H54 (cell line): ENCODE data around the gene ICAM5.
"Not testable (repeated sequence)": the region's sequence is repeated elsewhere in the genome, so short reads cannot be mapped to it uniquely, and the experiment has no call there.

Source experiments
- DNase-seq: peaks from one replicate; pipeline ENCODE4 v3.0.0; 2011; ENCODE audit warnings: low spot score, mixed read lengths; ENCODE audit not compliant: insufficient read length
- FAIRE-seq: peaks from 3 replicates; lab custom pipeline; 2011; peaks lifted over from hg19 to GRCh38; lab: Jason Lieb, UNC
- POLR2A ChIP-seq: IDR thresholded peaks from 2 replicates; pipeline ENCODE4 v1.6.1; 2011; ENCODE audit warnings: low read depth, mild to moderate bottlenecking, low read length

Gene ICAM5

DNA sequence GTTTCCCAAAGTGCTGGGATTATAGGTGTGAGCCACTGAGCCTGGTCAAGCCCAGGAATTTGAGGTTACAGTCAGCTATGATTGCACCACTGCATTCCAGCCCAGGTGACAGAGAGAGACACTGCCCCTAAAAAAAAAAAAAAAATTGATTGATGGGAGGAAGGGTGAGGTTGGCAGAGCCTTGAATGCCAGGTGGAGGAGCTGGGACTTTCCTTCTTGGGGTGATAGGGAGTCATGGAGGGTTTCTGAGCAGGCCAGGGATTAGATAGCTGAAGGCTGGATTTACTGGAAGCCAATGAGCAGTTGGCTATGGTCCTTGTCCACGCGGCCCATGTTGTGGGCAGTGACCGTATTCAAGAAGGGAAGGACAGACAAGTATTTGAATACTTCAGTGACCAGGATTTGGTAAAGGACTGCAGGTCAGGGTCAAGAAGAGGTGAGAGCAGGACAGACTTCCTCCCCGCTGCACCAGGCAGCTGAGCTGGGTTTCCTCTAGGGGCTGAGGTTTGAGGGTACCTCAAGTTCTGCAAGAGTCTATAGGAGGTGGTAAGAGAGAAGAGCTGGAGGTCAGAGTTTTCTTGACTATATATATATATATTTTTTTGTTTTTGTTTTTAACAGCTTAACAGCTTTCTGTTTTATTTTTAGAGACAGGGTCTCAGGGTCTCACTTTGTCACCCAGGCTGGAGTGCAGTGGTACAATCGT, 9.9 kb upstream of the ICAM5 start:
- TF ChIP-seq POLR2A, result no peak
- FAIRE-seq (no peak), DNase-seq (no peak)

DNA sequence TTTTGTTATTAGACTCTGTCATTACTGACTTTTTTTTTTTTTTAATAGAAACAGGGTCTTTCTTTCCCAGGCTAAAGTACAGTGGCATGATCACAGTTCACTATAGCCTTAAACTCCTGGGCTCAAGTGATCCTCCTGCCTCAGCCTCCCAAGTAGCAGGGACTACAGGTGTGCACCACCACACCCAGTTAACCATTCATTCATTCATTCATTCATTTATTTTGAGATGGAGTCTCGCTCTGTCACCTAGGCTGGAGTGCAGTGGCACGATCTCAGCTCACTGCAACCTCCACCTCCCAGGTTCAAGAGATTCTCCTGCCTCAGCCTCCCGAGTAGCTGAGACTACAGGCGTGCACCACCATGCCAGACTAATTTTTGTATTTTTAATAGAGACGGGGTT, 7.7 kb upstream of the ICAM5 start:
- FAIRE-seq, DNase-seq: not testable (repeated sequence)

DNA sequence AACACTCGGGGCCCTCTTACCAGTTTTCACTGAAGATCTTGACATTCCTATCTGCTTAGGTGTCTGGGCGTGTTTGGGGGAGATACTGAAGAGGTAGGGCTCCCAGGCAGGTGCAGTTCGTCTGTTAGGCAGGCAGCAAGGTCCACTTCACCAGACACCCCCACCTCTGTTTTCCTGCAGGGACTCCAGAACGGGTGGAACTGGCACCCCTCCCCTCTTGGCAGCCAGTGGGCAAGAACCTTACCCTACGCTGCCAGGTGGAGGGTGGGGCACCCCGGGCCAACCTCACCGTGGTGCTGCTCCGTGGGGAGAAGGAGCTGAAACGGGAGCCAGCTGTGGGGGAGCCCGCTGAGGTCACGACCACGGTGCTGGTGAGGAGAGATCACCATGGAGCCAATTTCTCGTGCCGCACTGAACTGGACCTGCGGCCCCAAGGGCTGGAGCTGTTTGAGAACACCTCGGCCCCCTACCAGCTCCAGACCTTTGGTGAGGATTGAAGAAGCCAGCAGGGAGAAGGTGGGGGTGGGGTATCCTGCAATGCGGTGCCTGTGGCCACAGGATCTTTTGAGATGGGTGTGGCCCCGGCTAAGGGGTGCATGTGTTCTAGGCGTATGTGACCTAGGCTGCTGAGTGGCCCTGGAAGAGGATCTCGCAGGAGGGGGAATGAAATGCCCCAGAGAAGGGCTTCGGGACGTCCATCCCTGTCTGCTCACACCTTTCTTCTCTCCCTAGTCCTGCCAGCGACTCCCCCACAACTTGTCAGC, 6.3 kb upstream of the ICAM5 start:
- no peak for TF ChIP-seq POLR2A
- DNase-seq, result no peak

DNA sequence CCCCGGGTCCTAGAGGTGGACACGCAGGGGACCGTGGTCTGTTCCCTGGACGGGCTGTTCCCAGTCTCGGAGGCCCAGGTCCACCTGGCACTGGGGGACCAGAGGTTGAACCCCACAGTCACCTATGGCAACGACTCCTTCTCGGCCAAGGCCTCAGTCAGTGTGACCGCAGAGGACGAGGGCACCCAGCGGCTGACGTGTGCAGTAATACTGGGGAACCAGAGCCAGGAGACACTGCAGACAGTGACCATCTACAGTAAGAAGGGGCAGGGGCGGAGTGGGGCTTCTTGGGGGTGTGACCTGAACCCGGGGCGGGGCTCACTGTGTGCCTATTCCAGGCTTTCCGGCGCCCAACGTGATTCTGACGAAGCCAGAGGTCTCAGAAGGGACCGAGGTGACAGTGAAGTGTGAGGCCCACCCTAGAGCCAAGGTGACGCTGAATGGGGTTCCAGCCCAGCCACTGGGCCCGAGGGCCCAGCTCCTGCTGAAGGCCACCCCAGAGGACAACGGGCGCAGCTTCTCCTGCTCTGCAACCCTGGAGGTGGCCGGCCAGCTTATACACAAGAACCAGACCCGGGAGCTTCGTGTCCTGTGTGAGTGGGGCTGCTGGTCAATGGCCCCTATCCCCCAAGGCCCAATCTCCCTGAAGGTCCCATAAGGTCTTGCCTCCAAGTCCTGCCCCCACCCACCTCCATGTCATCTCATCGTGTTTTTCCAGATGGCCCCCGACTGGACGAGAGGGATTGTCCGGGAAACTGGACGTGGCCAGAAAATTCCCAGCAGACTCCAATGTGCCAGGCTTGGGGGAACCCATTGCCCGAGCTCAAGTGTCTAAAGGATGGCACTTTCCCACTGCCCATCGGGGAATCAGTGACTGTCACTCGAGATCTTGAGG, 5.4 kb upstream of the ICAM5 start:
- no peak for FAIRE-seq
- TF ChIP-seq POLR2A, result no peak
- no peak for DNase-seq

More for the DNA sequence above, 6.3 kb upstream of the ICAM5 start:
- FAIRE-seq, result no peak

DNA sequence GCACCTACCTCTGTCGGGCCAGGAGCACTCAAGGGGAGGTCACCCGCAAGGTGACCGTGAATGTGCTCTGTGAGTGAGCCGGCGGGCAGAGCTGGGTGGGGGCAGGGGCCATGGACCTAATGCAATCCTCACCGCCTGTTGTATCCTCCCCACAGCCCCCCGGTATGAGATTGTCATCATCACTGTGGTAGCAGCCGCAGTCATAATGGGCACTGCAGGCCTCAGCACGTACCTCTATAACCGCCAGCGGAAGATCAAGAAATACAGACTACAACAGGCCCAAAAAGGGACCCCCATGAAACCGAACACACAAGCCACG, 4.8 kb upstream of the ICAM5 start:
- no peak for TF ChIP-seq POLR2A
- FAIRE-seq (no peak), DNase-seq (no peak)

DNA sequence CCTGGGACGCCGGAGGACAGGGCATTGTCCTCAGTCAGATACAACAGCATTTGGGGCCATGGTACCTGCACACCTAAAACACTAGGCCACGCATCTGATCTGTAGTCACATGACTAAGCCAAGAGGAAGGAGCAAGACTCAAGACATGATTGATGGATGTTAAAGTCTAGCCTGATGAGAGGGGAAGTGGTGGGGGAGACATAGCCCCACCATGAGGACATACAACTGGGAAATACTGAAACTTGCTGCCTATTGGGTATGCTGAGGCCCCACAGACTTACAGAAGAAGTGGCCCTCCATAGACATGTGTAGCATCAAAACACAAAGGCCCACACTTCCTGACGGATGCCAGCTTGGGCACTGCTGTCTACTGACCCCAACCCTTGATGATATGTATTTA, 4.4 kb upstream of the ICAM5 start:
- no peak for TF ChIP-seq POLR2A
- no peak for FAIRE-seq

DNA sequence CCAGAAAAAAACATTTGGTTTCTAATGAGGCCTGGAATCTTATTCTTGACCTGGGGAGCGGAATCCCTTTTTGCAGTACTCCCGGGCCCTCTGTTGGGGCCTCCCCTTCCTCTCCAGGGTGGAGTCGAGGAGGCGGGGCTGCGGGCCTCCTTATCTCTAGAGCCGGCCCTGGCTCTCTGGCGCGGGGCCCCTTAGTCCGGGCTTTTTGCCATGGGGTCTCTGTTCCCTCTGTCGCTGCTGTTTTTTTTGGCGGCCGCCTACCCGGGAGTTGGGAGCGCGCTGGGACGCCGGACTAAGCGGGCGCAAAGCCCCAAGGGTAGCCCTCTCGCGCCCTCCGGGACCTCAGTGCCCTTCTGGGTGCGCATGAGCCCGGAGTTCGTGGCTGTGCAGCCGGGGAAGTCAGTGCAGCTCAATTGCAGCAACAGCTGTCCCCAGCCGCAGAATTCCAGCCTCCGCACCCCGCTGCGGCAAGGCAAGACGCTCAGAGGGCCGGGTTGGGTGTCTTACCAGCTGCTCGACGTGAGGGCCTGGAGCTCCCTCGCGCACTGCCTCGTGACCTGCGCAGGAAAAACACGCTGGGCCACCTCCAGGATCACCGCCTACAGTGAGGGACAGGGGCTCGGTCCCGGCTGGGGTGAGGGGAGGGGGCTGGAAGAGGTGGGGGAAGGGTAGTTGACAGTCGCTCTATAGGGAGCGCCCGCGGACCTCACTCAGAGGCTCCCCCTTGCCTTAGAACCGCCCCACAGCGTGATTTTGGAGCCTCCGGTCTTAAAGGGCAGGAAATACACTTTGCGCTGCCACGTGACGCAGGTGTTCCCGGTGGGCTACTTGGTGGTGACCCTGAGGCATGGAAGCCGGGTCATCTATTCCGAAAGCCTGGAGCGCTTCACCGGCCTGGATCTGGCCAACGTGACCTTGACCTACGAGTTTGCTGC, 2.7 kb upstream of the ICAM5 start, which contains the start of gene ICAM4:
TSS of gene ICAM4 (plus strand) at position 153 of the 935 bp plus-strand sequence. CDS start at position 211, 58 bp downstream.
- no peak for FAIRE-seq
- no peak for DNase-seq
- TF ChIP-seq POLR2A, result no peak

More for the DNA sequence above, 4.4 kb upstream of the ICAM5 start:
- DNase-seq, result no peak

DNA sequence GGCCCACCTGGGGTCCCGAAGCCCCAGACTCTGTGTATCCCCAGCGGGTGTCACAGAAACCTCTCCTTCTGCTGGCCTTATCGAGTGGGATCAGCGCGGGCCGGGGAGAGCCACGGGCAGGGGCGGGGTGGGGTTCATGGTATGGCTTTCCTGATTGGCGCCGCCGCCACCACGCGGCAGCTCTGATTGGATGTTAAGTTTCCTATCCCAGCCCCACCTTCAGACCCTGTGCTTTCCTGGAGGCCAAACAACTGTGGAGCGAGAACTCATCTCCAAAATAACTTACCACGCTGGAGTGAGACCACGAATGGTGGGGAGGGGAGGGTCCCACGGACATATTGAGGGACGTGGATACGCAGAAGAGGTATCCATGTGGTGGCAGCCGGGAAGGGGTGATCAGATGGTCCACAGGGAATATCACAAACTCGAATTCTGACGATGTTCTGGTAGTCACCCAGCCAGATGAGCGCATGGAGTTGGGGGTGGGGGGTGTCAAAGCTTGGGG, 1.0 kb upstream of the ICAM5 start:
- peak; percentile 46 for DNase-seq
- no peak for TF ChIP-seq POLR2A
- no peak for FAIRE-seq

DNA sequence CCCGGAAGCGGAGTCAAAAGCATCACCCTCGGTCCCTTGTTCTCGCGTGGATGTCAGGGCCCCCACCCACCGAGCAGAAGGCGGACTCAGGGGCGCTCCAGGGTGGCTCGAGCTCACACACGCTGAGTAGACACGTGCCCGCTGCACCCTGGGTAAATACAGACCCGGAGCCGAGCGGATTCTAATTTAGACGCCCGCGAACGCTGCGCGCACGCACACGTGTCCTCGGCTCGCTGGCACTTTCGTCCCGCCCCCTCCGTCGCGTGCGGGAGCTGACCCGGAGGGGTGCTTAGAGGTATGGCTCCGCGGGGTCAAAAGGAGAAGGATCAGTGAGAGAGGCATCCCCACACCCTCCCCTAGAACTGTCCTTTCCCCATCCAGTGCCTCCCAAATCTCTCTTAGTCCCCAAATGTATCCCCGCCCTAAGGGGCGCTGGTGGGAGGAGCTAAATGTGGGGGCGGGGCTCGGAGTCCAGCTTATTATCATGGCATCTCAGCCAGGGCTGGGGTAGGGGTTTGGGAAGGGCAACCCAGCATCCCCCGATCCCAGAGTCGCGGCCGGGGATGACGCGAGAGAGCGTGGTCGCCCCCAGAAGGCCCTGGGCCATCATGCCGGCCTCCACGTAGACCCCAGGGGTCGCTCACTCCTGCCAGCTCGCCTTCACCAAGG, 451 bp upstream of the ICAM5 start:
- no peak for FAIRE-seq
- DNase-seq, result peak; percentile 61
- TF ChIP-seq POLR2A, result no peak

DNA sequence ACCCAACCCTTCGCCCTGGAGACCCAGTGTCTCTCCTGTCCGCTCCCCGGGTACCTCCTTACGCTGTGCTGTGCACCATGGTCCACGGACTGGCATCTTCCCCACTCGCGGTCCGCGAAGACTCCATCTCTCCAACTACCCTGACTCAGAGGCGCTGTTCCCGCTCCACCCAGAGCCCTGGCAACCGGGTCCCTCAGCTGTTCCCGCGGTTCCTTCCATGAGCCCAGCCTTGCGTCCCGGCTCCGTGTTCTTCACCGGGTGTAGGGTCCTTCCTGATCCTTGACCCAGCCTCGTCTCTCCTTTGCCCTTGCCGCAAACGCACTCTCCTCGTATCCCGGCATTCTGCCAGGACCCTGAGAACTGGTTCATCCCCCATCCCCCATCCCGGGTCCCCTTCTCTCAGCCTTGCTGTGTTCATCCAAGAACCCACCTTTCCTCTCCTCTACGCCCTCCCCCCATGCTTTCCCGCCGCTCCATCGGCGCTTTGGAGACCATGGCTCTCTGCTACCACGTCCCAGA, 664 bp downstream of the ICAM5 start:
- no peak for FAIRE-seq
- no peak for TF ChIP-seq POLR2A
- DNase-seq, result no peak

DNA sequence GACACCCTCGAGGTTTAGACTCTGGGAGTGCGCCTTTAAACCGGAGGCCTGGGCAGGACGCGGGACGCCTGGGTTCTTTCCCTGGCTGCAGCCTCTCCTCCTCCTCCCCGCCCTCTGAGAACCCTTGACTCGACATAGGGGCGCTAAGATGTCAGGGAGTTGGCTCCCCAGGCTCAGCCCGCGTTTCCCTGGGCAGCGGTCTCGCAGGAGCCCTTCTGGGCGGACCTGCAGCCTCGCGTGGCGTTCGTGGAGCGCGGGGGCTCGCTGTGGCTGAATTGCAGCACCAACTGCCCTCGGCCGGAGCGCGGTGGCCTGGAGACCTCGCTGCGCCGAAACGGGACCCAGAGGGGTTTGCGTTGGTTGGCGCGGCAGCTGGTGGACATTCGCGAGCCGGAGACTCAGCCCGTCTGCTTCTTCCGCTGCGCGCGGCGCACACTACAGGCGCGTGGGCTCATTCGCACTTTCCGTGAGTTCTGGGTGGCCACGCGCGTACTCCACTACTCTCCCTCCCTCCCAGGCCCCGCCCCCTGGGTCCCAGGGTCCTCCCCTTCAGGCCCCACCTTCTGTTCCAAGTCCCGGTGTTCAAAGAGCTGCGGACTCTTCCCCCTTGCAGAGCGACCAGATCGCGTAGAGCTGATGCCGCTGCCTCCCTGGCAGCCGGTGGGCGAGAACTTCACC, 1.3 kb downstream of the ICAM5 start:
- no peak for FAIRE-seq
- peak; percentile 38; the same call in 1 of the 2 replicates for TF ChIP-seq POLR2A
- DNase-seq, result no peak
